ENCODE data around the gene CENPX.

DNA sequence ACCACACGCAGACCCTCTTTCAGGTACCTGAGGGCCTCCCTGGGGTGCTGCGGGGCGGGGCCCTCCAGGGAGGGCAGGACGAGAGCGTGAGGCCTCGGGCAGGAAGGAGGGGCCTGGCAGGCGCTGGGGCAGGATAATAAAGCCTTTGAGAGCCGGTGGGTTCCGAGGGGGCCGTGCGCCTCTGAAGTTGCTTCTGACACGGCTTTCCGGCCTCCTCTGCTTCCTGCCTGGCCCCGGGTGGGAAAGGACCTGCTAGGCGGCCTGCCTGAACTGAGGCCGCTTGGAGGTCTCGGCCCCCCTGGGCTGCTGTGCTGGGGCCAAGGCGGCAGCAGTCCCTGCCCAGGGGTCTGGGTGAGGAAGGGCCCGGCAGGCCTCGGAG is 10.4 kb downstream of the CENPX start:
- no peak for TF ChIP-seq CEBPB (IDR thresholded peaks at IDR 0.05; ENCODE audit: borderline replicate concordance, low read depth, low read length)
- no peak for TF ChIP-seq CHD4 (IDR thresholded peaks at IDR 0.05; ENCODE audit: borderline replicate concordance, low read length)
- TF ChIP-seq TARDBP (CRISPR knock-in tag; IDR thresholded peaks at IDR 0.05), result no peak
- TF ChIP-seq, protein P1, sequence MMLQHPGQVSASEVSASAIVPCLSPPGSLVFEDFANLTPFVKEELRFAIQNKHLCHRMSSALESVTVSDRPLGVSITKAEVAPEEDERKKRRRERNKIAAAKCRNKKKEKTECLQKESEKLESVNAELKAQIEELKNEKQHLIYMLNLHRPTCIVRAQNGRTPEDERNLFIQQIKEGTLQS (CRISPR knock-in tag; IDR thresholded peaks at IDR 0.05), result no peak

All from HepG2 (cell line).